ENCODE measurements around the gene OVCA2. TPM values are rescaled to one million over a fixed set of nuclear protein-coding genes. Genes with fewer than 3 reads are reported as not detected.

OVCA2 gene
- total RNA-seq, 1 donor from 2014 or later, result 24.8 TPM

DNA sequence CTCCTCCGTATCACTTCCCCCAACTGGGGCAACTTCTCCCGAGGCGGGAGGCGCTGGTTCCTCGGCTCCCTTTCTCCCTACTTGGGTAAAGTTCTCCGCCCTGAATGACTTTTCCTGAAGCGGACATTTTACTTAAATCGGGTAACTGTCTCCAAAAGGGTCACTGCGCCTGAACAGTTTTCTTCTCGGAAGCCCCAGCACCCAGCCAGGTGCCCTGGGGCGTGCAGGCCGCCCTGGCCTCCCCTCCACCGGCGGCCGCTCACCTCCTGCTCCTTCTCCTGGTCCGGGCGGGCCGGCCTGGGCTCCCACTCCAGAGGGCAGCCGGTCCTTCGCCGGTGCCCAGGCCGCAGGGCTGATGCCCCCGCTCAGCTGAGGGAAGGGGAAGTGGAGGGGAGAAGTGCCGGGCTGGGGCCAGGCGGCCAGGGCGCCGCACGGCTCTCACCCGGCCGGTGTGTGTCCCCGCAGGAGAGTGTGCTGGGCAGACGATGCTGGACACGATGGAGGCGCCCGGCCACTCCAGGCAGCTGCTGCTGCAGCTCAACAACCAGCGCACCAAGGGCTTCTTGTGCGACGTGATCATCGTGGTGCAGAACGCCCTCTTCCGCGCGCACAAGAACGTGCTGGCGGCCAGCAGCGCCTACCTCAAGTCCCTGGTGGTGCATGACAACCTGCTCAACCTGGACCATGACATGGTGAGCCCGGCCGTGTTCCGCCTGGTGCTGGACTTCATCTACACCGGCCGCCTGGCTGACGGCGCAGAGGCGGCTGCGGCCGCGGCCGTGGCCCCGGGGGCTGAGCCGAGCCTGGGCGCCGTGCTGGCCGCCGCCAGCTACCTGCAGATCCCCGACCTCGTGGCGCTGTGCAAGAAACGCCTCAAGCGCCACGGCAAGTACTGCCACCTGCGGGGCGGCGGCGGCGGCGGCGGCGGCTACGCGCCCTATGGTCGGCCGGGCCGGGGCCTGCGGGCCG lies 14.7 kb downstream of the OVCA2 start:
- H3K27me3 Mint-ChIP-seq (ENCODE audit: low read depth), result peaks cover 19% of the 10 kb centered on the region
- H3K9me3 Mint-ChIP-seq, result no peaks in the 10 kb centered on the region
- H3K27ac Mint-ChIP-seq, result peak overlapping the region; percentile 79
- H3K4me1 Mint-ChIP-seq, result peaks cover 40% of the 10 kb centered on the region
- TF ChIP-seq, protein P1, sequence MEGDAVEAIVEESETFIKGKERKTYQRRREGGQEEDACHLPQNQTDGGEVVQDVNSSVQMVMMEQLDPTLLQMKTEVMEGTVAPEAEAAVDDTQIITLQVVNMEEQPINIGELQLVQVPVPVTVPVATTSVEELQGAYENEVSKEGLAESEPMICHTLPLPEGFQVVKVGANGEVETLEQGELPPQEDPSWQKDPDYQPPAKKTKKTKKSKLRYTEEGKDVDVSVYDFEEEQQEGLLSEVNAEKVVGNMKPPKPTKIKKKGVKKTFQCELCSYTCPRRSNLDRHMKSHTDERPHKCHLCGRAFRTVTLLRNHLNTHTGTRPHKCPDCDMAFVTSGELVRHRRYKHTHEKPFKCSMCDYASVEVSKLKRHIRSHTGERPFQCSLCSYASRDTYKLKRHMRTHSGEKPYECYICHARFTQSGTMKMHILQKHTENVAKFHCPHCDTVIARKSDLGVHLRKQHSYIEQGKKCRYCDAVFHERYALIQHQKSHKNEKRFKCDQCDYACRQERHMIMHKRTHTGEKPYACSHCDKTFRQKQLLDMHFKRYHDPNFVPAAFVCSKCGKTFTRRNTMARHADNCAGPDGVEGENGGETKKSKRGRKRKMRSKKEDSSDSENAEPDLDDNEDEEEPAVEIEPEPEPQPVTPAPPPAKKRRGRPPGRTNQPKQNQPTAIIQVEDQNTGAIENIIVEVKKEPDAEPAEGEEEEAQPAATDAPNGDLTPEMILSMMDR (IDR thresholded peaks at IDR 0.05; ENCODE audit: unreplicated experiment), result peak; percentile 11
- DNase-seq (ENCODE audit: low spot score in 2 of 2, unreplicated experiment in 2 of 2), result peak in 1 of 2 experiments; percentile 61
- H3K36me3 Mint-ChIP-seq, result peaks cover 13% of the 10 kb centered on the region
- peak overlapping the region; percentile 73 for H3K4me3 Mint-ChIP-seq

- Mint-ChIP-seq H3K9me3 (no peaks in the 10 kb centered on the region), H3K27me3 (ENCODE audit: low read depth) (peaks cover 12% of the 10 kb centered on the region), H3K27ac (no peak overlapping the region), H3K4me1 (peaks cover 41% of the 10 kb centered on the region), H3K36me3 (peaks cover 13% of the 10 kb centered on the region), H3K4me3 (no peak overlapping the region)
- DNase-seq (ENCODE audit: low spot score in 2 of 2, unreplicated experiment in 2 of 2), result no peak
- TF ChIP-seq, protein P1 (IDR thresholded peaks at IDR 0.05; ENCODE audit: unreplicated experiment), result no peak
Measured at GRCh38 chr17:2057175-2057759, 15.4 kb downstream of the OVCA2 start.

DNA sequence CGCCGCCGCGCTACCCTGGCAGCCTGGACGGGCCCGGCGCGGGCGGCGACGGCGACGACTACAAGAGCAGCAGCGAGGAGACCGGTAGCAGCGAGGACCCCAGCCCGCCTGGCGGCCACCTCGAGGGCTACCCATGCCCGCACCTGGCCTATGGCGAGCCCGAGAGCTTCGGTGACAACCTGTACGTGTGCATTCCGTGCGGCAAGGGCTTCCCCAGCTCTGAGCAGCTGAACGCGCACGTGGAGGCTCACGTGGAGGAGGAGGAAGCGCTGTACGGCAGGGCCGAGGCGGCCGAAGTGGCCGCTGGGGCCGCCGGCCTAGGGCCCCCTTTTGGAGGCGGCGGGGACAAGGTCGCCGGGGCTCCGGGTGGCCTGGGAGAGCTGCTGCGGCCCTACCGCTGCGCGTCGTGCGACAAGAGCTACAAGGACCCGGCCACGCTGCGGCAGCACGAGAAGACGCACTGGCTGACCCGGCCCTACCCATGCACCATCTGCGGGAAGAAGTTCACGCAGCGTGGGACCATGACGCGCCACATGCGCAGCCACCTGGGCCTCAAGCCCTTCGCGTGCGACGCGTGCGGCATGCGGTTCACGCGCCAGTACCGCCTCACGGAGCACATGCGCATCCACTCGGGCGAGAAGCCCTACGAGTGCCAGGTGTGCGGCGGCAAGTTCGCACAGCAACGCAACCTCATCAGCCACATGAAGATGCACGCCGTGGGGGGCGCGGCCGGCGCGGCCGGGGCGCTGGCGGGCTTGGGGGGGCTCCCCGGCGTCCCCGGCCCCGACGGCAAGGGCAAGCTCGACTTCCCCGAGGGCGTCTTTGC lies 16.2 kb downstream of the OVCA2 start:
- Mint-ChIP-seq H3K27me3 (ENCODE audit: low read depth) (peaks cover 10% of the 10 kb centered on the region), H3K4me3 (peak overlapping the region; percentile 61), H3K36me3 (peaks cover 13% of the 10 kb centered on the region), H3K9me3 (no peaks in the 10 kb centered on the region), H3K4me1 (peaks cover 47% of the 10 kb centered on the region), H3K27ac (no peak overlapping the region)
- no peak for DNase-seq (ENCODE audit: low spot score in 2 of 2, unreplicated experiment in 2 of 2)
- TF ChIP-seq, protein P1 (IDR thresholded peaks at IDR 0.05; ENCODE audit: unreplicated experiment), result no peak

DNA sequence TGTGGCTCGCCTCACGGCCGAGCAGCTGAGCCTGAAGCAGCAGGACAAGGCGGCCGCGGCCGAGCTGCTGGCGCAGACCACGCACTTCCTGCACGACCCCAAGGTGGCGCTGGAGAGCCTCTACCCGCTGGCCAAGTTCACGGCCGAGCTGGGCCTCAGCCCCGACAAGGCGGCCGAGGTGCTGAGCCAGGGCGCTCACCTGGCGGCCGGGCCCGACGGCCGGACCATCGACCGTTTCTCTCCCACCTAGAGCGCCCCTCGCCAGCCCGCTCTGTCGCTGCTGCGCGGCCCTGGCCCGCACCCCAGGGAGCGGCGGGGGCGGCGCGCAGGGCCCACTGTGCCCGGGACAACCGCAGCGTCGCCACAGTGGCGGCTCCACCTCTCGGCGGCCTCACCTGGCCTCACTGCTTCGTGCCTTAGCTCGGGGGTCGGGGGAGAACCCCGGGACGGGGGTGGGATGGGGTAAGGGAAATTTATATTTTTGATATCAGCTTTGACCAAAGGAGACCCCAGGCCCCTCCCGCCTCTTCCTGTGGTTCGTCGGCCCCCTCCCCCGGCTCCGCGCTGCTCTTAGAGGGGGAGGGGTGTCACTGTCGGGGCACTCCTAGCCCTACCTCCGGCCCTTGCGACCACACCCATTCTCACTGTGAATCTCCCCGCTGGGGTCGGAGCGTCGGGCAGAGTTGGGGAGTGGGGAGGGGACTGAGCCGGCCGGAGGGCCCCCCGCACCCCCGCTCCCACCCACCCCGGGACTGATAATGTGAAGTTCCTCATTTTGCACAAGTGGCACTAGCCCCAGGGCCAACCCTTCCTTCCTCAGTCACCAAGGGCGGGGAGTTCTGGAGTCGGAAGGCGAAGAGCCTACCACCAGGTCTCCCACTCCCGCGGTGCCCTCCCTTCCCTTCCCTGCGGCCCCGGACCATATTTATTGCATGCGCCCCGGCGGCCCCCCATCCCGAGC lies 17.0 kb downstream of the OVCA2 start:
- Mint-ChIP-seq H3K9me3 (no peaks in the 10 kb centered on the region), H3K36me3 (peaks cover 13% of the 10 kb centered on the region), H3K4me3 (peak overlapping the region; percentile 62), H3K27me3 (ENCODE audit: low read depth) (peaks cover 5% of the 10 kb centered on the region), H3K27ac (peak overlapping the region; percentile 90), H3K4me1 (peaks cover 51% of the 10 kb centered on the region)
- peak in 1 of 2 experiments; percentile 70 for DNase-seq (ENCODE audit: low spot score in 2 of 2, unreplicated experiment in 2 of 2)
- TF ChIP-seq, protein P1 (IDR thresholded peaks at IDR 0.05; ENCODE audit: unreplicated experiment), result peak; percentile 80
